Measurements from ENCODE around the gene GFOD1.
A peak's percentile ranks its signal among the peaks of the same experiment; 100 is the strongest.

Gene GFOD1

GRCh38 chr6:13372688-13373487 is 114.5 kb downstream of the GFOD1 start:
- H3K4me3 ChIP-seq (ENCODE audit: low read length) = no peak overlapping the region
- no peak for DNase-seq (ENCODE audit: low read depth, low spot score)

GRCh38 chr6:13372076-13372475 is 115.3 kb downstream of the GFOD1 start:
- no peak for DNase-seq (ENCODE audit: low read depth, low spot score)
- H3K4me3 ChIP-seq (ENCODE audit: low read length) = no peak overlapping the region

GRCh38 chr6:13371421-13372072 is 115.9 kb downstream of the GFOD1 start:
- no peak overlapping the region for H3K4me3 ChIP-seq (ENCODE audit: low read length)

GRCh38 chr6:13370623-13371022 is 116.8 kb downstream of the GFOD1 start:
- no peak overlapping the region for H3K4me3 ChIP-seq (ENCODE audit: low read length)
- no peak for DNase-seq (ENCODE audit: low read depth, low spot score)

More at GRCh38 chr6:13371421-13372072, 115.9 kb downstream of the GFOD1 start:
- DNase-seq (ENCODE audit: low read depth, low spot score) = no peak

- no peak for DNase-seq (ENCODE audit: low read depth, low spot score)
Measured at GRCh38 chr6:13369591-13369990, 117.8 kb downstream of the GFOD1 start.

GRCh38 chr6:13368731-13369115 is 118.7 kb downstream of the GFOD1 start:
- H3K4me3 ChIP-seq (ENCODE audit: low read length) = no peak overlapping the region
- no peak for DNase-seq (ENCODE audit: low read depth, low spot score)

More at GRCh38 chr6:13369591-13369990, 117.8 kb downstream of the GFOD1 start:
- no peak overlapping the region for H3K4me3 ChIP-seq (ENCODE audit: low read length)

- no peak for DNase-seq (ENCODE audit: low read depth, low spot score)
- no peak overlapping the region for H3K4me3 ChIP-seq (ENCODE audit: low read length)
Measured at GRCh38 chr6:13368079-13368730, 119.2 kb downstream of the GFOD1 start.

- no peak for DNase-seq (ENCODE audit: low read depth, low spot score)
- H3K4me3 ChIP-seq (ENCODE audit: low read length) = no peak overlapping the region
Measured at GRCh38 chr6:13367396-13367795, 120.0 kb downstream of the GFOD1 start.

- no peak overlapping the region for H3K4me3 ChIP-seq (ENCODE audit: low read length)
- DNase-seq (ENCODE audit: low read depth, low spot score) = no peak
Measured at GRCh38 chr6:13365320-13365719, 122.1 kb downstream of the GFOD1 start.

- H3K4me3 ChIP-seq (ENCODE audit: low read length) = no peak overlapping the region
- DNase-seq (ENCODE audit: low read depth, low spot score) = no peak
Measured at GRCh38 chr6:13364842-13365241, 122.6 kb downstream of the GFOD1 start.

- H3K4me3 ChIP-seq (ENCODE audit: low read length) = no peak overlapping the region
- DNase-seq (ENCODE audit: low read depth, low spot score) = no peak
Measured at GRCh38 chr6:13362412-13362811, 125.0 kb downstream of the GFOD1 start.

- peak; percentile 62 for DNase-seq (ENCODE audit: low read depth, low spot score)
- no peak overlapping the region for H3K4me3 ChIP-seq (ENCODE audit: low read length)
Measured at GRCh38 chr6:13360671-13361540, 126.5 kb downstream of the GFOD1 start.

- no peak overlapping the region for H3K4me3 ChIP-seq (ENCODE audit: low read length)
- no peak for DNase-seq (ENCODE audit: low read depth, low spot score)
Measured at GRCh38 chr6:13359287-13359686, 128.1 kb downstream of the GFOD1 start.

GRCh38 chr6:13358511-13358910 is 128.9 kb downstream of the GFOD1 start:
- no peak for DNase-seq (ENCODE audit: low read depth, low spot score)
- no peak overlapping the region for H3K4me3 ChIP-seq (ENCODE audit: low read length)

GRCh38 chr6:13357551-13358075 is 129.8 kb downstream of the GFOD1 start:
- no peak overlapping the region for H3K4me3 ChIP-seq (ENCODE audit: low read length)
- DNase-seq (ENCODE audit: low read depth, low spot score) = peak; percentile 37

GRCh38 chr6:13355999-13356785 is 131.2 kb downstream of the GFOD1 start:
- peak; percentile 91 for DNase-seq (ENCODE audit: low read depth, low spot score)
- peak overlapping the region; percentile 44 for H3K4me3 ChIP-seq (ENCODE audit: low read length)

- DNase-seq (ENCODE audit: low read depth, low spot score) = peak; percentile 95
Measured at GRCh38 chr6:13355043-13355945, 132.1 kb downstream of the GFOD1 start.

More at GRCh38 chr6:13355043-13355945, 132.1 kb downstream of the GFOD1 start:
- peak overlapping the region; percentile 44 for H3K4me3 ChIP-seq (ENCODE audit: low read length)
